ENCODE data around the gene CDK5RAP2.

CDK5RAP2 gene

DNA sequence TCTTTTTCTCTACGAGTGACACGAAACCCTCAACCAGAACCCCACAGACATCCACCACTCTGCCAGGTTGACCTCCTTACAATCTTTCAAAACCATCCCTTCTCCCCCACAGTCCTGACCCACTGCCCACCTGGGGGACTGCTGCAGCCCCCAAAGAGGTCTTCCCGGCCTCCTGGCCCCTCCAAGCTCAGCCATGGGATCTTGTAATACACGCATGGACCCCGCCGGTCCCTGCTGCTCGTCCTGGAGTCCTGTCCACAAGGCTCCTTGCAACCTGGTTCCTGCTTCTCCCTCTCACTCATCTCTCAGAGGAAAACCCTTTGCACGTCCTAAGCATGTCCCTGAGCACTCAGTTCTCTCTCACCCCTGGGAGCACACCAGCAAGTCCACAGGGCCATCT is 187.3 kb downstream of the CDK5RAP2 start:
- Histone ChIP-seq H3K36me3 (replicated peaks; ENCODE audit: low read depth, low read length) (peaks cover 60% of the 10 kb centered on the region), H3K27ac (ENCODE audit: low read length) (no peak overlapping the region), H3K4me2 (ENCODE audit: low read length) (no peak overlapping the region)

DNA sequence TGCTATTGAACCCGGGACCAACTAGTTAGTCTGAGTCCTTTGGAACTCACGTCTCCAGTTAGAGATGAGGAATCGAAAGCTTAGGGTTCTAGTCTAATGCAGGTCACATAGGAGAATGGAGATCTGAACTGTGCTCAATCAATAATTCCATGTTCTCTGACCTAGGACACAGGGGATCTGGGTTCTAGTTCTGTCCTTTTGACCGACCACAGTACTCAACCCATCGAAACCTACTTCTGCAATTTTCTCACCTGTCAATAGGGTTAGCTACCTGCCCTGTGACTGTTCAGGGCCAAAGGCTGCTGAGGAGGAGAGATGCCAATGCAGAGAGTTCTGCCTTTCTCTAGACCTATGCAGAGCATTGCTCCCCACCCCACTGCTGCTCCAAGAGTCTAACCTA is 187.7 kb downstream of the CDK5RAP2 start:
- Histone ChIP-seq H3K4me3 (ENCODE audit: low read length) (no peak overlapping the region), H3K79me2 (ENCODE audit: low read length) (no peaks in the 10 kb centered on the region), H2AFZ (ENCODE audit: low read depth, low read length) (no peak overlapping the region), H3K9ac (ENCODE audit: low read length) (no peak overlapping the region), H3K9me3 (ENCODE audit: insufficient read depth, low read length) (no peaks in the 10 kb centered on the region), H3K27me3 (ENCODE audit: low read depth, low read length) (no peaks in the 10 kb centered on the region), H3K27ac (ENCODE audit: low read length) (no peak overlapping the region), H4K20me1 (ENCODE audit: insufficient read depth, low read length) (peaks cover 10% of the 10 kb centered on the region), H3K4me1 (ENCODE audit: low read length) (peaks cover 18% of the 10 kb centered on the region), H3K4me2 (ENCODE audit: low read length) (no peak overlapping the region), H3K36me3 (replicated peaks; ENCODE audit: low read depth, low read length) (peaks cover 57% of the 10 kb centered on the region)
- TF ChIP-seq, protein P1, sequence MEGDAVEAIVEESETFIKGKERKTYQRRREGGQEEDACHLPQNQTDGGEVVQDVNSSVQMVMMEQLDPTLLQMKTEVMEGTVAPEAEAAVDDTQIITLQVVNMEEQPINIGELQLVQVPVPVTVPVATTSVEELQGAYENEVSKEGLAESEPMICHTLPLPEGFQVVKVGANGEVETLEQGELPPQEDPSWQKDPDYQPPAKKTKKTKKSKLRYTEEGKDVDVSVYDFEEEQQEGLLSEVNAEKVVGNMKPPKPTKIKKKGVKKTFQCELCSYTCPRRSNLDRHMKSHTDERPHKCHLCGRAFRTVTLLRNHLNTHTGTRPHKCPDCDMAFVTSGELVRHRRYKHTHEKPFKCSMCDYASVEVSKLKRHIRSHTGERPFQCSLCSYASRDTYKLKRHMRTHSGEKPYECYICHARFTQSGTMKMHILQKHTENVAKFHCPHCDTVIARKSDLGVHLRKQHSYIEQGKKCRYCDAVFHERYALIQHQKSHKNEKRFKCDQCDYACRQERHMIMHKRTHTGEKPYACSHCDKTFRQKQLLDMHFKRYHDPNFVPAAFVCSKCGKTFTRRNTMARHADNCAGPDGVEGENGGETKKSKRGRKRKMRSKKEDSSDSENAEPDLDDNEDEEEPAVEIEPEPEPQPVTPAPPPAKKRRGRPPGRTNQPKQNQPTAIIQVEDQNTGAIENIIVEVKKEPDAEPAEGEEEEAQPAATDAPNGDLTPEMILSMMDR (IDR thresholded peaks at IDR 0.05; ENCODE audit: low read depth, low read length), result no peak

More for the DNA sequence above, 187.3 kb downstream of the CDK5RAP2 start:
- Histone ChIP-seq H3K4me1 (ENCODE audit: low read length) (peaks cover 18% of the 10 kb centered on the region), H3K27me3 (ENCODE audit: low read depth, low read length) (no peaks in the 10 kb centered on the region), H3K79me2 (ENCODE audit: low read length) (no peaks in the 10 kb centered on the region), H4K20me1 (ENCODE audit: insufficient read depth, low read length) (peaks cover 10% of the 10 kb centered on the region), H2AFZ (ENCODE audit: low read depth, low read length) (no peak overlapping the region), H3K9me3 (ENCODE audit: insufficient read depth, low read length) (no peaks in the 10 kb centered on the region), H3K4me3 (ENCODE audit: low read length) (no peak overlapping the region), H3K9ac (ENCODE audit: low read length) (no peak overlapping the region)
- TF ChIP-seq, protein P1 (IDR thresholded peaks at IDR 0.05; ENCODE audit: low read depth, low read length), result no peak
- no peak for TF ChIP-seq EZH2phosphoT487 (IDR thresholded peaks at IDR 0.05; ENCODE audit: low read depth)

DNA sequence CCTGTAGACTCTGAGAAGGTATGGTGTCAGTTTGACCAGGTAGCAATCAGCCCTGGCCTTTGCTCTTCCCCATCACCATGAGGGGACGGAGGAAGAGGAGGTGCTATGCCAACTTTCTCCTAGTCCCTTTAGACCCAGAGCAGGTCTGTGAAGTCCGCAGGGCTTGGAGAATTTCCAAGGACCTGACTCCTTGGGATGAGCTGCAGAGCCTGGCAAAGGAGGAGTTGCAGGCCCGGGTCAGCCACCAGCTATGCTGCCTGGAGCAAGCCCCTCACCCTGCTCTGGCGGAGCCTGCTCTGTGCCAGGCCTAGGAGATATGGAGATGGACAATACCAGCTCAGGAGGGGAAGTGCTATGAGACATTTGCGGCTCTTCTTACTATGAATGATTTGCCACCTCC is 188.3 kb downstream of the CDK5RAP2 start:
- Histone ChIP-seq H3K79me2 (ENCODE audit: low read length) (no peaks in the 10 kb centered on the region), H4K20me1 (ENCODE audit: insufficient read depth, low read length) (peaks cover 10% of the 10 kb centered on the region), H3K27me3 (ENCODE audit: low read depth, low read length) (no peaks in the 10 kb centered on the region), H3K4me2 (ENCODE audit: low read length) (no peak overlapping the region), H3K9me3 (ENCODE audit: insufficient read depth, low read length) (no peaks in the 10 kb centered on the region), H3K27ac (ENCODE audit: low read length) (no peak overlapping the region), H3K4me1 (ENCODE audit: low read length) (peaks cover 15% of the 10 kb centered on the region), H3K36me3 (replicated peaks; ENCODE audit: low read depth, low read length) (peaks cover 55% of the 10 kb centered on the region), H3K9ac (ENCODE audit: low read length) (no peak overlapping the region), H3K4me3 (ENCODE audit: low read length) (no peak overlapping the region), H2AFZ (ENCODE audit: low read depth, low read length) (no peak overlapping the region)
- TF ChIP-seq, protein P1 (IDR thresholded peaks at IDR 0.05; ENCODE audit: low read depth, low read length), result no peak
- no peak for TF ChIP-seq EZH2phosphoT487 (IDR thresholded peaks at IDR 0.05; ENCODE audit: low read depth)

DNA sequence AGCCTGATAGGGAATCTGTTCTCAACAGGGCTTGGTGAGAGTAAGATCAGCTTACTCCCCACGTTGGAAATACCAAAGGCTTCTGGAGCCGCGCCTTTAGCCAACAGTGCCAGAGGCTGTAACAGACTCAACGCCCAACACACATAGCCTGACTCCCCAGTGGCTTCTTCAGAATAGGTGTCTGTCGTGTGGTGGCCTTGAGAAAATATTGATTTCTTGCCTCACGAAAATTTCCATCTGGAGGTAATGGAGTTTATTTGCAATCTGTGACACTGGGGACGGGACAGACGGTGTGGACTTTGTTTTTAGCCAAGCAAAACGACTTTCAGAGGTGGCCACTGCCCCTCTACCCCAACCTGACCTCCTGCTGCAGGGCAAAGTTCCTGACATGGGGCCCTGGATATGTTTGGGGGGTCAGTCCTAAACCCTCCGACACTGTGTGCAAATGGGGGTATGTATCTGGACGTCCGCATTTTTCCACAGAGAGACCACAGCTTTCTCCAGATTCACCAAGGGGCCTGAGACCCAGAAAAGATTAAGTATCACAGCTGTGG is 189.3 kb downstream of the CDK5RAP2 start:
- Histone ChIP-seq H3K9ac (ENCODE audit: low read length) (no peak overlapping the region), H4K20me1 (ENCODE audit: insufficient read depth, low read length) (peaks cover 4% of the 10 kb centered on the region; the same call in 1 of the 2 replicates), H3K4me2 (ENCODE audit: low read length) (no peak overlapping the region), H3K9me3 (ENCODE audit: insufficient read depth, low read length) (no peaks in the 10 kb centered on the region), H3K4me3 (ENCODE audit: low read length) (no peak overlapping the region), H3K79me2 (ENCODE audit: low read length) (no peaks in the 10 kb centered on the region), H3K36me3 (replicated peaks; ENCODE audit: low read depth, low read length) (peaks cover 48% of the 10 kb centered on the region), H3K27me3 (ENCODE audit: low read depth, low read length) (no peaks in the 10 kb centered on the region), H2AFZ (ENCODE audit: low read depth, low read length) (no peak overlapping the region), H3K27ac (ENCODE audit: low read length) (no peak overlapping the region), H3K4me1 (ENCODE audit: low read length) (peaks cover 6% of the 10 kb centered on the region)
- TF ChIP-seq, protein P1 (IDR thresholded peaks at IDR 0.05; ENCODE audit: low read depth, low read length), result no peak
- TF ChIP-seq EZH2phosphoT487 (IDR thresholded peaks at IDR 0.05; ENCODE audit: low read depth), result no peak
